HG03175 (cell line): ENCODE measurements around the gene BSND.
"Not testable (repeated sequence)": the region's sequence is repeated elsewhere in the genome, so short reads cannot be mapped to it uniquely, and the experiment has no call there.

Experiments
- ATAC-seq: cut with Tn5 transposase; IDR thresholded peaks from one replicate; pipeline ENCODE4 v1.9.1; 2021; ENCODE audit warnings: mild to moderate bottlenecking, moderate library complexity; ENCODE audit not compliant: unreplicated experiment

Gene BSND

DNA sequence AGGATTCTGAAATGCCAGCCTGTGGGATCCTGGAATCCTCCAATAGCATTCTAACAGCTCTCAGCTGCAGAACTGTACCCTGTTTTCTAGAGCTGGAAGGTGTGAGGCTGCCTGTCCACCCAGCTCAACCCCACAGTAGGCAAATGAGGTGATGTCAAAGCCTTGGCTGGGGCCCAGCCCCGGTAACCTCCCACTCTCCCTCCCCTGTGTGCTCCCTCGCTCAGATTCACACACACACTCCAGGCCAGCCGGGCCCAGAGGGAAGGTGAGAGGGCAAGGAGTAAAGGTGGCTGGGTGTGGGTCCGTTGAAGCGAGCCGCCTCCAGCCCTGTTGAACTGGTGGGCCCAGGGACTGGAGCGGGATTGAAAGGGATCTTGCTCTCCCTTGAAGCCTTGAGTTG is at the start of gene BSND:
TSS of gene BSND (plus strand) at position 257 of the 400 bp plus-strand sequence. CDS start 254 bp downstream, outside the sequence.
- ATAC-seq, result no peak

DNA sequence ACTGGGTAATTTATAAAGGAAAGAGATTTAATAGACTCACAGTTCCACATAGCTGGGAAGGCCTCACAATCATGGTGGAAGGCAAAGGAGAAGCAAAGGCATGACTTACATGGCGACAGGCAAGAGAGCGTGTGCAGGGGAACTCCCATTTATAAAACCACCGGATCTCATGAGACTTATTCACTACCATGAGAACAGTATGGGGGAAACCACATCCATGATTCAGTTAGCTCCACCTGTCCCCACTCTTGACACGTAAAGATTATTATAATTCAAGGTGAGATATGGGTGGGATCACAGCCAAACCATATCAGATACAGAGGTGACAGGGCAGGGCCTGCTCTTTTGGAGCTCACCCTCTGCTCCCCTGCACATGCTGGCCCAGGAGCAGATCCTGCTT is 49.7 kb upstream of the BSND start:
- no peak for ATAC-seq

DNA sequence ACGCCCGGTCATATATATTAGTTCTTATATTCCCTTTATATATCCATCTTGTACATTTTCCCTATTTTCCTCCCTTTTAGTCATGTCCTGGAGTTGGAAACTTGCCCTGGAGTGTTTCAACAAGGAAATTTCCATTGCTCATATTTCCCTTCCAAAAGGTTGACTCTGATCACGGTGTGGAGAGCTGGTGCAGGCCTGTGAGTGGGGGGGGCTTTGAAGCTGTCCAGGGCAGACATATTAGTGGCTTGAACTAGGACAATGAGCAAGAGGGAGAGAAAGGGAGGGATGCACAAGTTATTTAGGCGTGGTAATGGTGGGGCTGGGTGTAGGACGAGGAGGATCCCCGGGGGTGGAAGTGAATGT is 48.7 kb upstream of the BSND start:
- no peak for ATAC-seq

DNA sequence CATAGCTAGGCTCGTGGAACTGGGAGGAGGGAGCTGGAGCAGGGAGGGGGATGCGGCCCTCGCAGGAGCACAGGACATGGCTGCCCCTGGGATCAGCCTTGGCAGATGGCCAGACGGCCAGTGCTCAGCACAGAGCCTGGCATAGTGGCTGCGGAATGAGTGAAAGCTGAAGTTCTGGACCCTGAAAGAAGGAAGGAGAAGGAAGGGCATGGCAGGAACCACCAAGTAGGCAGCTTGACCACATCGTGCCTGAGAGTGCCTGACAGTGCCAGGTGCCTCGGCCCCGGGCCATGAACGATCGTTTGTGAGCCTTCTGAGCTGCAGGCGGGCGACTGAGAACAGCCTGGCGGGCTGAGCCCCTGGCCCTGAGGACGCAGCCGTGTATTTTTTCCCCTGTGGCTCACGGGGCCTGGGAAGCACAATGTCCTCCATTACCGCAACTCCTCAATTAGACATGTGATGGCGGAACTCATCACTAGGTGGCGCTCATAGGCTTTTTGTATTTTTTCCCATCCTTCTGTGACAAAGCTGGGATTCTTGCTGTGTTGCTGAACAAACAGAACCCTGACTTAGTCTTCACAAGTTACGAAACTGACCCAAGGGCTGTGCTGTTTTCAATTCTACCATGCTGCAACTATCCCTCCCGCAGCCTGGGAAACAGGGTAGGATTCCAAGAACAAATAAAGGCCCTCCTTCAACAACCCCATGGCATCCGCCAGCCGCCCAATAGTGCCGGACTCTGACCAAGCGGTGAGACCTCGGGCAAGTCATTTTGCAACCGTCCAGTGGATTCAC is 48.2 kb upstream of the BSND start:
- ATAC-seq, result peak; percentile 57

DNA sequence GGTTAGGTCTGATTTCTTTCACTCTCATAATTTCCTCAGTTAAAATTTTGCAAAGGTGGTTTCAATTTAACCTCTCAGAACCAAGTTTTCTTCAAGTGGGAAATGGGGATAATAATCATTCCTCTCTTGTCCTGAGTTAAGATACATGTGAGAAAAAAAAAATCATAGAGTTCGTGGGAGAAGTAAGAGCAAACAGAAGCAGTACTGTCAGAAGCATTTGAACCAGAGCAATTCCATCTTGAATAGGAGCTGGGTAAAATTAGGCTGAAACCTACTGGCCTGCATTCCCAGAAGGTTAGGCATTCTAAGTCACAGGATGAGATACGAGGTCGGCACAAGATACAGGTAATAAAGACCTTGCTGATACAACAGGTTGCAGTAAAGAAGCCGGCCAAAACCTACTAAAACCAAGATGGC is 46.9 kb upstream of the BSND start:
- no peak for ATAC-seq

DNA sequence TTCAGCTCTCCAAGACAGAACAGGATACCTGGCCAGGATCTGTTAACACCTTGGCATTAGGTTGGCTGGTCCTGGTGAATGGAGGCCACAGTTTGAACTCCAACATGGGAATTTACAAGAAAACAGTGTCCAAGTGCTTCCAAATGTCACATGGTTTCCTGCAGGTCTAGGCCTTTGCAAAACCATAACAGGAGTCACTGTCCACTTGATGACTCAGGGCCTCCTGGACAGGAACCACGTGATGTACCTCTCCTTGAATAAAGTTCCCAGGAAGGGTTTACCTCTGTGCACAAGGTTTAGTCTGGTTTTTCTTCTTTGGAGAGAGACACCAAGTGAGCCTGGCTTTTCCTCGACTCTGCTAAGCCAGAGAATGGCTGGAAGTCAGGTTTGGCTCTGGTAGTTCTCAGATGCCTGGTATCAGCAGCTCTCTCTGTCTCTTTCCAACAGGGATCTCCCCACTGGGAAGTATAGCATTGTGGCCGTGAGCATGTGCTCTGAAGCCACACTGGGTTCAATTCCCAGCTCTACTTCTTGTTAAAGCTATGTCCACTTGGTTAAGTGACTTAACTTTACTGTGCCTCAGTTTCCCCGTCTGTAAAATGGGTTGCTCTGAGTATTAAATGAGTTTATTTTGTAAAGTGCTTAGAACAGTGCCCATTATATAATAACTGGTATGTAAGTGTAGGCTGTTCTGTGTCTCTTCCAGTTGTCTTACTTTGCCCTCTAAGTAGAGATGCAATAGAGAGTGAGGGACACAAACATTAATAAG is 45.6 kb upstream of the BSND start:
- no peak for ATAC-seq

DNA sequence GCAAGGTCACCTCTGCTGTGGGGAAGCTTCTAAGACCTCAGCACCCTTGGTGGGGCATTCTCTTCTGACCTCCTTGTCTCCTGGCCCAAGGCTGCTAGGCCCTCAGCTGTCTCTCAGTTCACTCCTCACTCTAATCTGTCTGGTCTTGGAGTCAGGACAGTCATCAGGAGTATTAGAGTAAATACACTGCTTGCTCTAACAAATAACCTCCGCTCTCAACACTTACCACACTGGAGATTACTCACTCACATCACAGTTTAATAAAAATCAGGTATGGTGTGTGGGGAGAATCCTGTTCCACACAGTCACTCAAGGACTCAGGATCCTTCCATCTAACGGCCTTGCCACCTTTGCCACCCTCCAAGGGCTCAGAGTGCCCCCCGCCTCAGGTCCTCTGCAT is 44.9 kb upstream of the BSND start:
- no peak for ATAC-seq

DNA sequence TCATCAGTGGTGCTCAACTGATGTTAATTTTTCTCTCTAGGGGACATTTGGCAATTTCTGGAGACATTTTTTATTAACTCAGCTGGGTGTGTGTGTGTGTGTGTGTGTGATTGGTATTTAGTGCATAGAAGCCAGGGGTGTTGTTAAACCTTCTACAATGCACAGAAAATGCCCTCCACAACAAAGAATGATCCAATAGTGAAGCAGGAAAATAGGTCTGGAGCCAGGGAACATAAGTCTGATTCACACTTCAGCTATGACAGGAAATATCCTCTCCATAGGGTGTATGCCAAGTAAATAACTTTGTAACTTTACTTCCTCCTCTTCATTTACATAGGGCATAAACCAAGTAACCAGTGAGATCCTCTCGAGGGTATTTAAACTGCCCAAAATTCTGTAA is 43.4 kb upstream of the BSND start:
- no peak for ATAC-seq

DNA sequence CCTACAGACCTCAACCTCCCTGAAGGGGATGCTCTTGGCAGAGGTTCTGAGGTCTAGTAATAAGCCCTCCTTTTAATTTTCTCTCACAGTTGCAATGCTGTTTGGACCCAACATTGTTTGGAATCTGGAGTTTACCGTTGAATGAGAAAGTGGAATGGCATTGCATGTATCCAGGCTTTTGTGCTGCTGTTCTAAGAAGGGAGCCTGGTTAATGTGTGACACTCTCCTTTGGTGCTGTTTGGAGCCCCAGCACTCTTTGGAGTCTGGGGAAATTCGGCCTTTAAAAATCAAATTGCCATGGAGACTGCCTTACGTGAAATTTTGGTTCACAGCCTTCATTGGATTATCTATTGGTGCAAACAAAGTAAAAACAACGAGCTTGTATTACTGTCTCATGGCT is 42.0 kb upstream of the BSND start:
- no peak for ATAC-seq

DNA sequence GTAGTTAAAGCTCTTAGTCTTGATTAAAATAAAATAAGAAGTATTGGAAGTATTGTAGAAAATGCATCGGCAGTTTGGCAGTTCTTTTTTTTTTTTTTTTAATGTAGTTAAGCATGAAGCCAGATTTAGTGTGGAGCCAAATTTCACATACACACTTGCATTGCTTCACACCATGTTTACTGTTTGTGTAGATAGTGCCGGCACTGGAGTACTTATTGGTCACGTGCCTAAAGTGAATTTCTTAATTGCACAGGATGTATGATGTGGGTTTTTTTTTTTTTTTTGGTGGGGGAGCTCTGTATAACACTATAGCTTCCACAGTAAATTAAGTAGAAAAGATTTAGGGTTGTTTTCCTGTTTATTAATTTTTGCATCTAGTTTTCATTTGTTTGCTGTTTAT is 39.5 kb upstream of the BSND start:
- no peak for ATAC-seq

DNA sequence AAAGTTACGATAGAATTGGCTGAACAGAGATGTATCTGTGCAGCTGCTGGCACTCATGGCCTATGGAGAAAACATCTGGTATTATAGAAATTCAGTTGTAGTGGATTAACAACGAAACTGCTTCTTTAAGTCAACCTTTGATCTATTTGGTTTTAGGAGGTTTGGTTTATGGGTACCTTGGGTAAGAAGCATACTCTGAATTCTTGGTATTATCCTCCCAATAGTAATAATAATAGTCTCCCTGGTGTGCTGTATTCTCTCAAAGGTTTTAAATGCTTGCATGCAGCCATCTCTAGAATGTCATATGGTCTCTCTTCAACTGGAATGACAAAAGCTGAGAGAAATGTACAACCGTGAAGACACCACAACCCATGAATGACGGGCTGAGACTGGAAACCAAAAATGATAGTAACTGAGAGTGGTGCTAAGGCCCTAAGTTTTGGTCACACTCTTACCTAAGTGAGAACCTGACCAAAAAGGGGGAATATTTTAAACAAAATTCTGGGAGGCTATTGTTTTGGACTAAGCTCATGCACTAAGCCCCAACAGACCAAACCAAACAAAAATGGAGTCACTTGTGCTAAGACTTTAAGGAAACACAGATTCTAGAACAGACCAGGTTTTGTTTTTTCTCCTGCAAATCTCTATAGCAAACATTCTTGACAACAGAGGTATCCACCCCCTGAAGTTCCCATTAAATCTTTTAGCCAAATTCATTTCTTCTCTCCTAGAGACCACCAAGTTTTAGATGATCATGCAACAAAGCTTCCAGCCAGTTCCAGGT is 35.9 kb upstream of the BSND start:
- no peak for ATAC-seq

DNA sequence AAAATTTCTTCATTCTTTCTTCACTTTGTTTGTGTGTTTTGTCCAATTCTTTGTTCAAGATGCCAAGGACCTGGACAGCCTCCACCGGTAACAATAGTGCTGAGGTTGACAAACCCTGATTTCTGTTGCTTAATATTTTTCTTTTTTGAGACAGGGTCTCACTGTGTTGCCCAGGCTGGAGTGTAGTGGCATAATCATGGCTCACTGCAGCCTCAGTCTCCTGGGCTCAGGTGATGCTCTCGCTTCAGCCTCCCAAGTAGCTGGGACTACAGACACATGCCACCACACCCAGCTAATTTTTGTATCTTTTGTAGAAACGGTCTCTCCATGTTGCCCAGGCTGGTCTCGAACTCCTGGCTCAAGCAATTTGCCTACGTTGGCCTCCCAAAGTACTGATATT is 34.9 kb upstream of the BSND start:
- not testable (repeated sequence) for ATAC-seq

DNA sequence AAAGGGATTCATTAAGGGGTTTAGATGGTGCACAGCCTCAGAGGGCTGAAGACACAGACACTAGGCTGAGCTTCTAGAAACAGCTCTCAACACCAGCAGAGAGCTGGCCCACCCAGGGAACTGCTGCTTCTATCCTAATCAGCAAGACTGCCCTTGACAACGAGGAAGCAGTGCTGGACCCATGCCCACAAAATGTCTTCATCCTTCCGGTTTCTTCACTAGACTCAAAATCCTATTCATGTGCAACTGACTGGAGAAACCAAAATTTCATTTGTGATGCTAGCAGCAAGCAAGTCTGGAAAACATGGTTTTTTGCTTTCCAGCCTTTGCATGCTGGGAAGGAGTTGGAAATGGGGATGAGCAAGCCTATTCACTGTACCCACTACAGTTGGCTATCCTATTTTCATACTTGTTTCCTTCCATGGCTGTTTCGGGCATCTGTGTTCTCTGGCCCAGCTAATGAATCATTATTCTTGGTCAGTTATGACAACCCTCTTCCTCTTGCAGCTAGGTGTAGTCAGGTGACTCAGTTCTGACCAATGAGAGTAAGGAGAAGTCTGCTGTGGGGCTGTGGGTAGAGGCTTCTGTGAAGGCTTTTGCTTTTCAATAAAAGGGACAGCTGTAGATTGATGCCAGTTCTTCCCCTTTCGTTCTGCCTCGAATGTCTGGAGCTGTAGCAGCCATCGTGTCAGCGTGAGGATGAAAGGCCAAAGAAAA is 33.0 kb upstream of the BSND start:
- ATAC-seq, result peak; percentile 98

DNA sequence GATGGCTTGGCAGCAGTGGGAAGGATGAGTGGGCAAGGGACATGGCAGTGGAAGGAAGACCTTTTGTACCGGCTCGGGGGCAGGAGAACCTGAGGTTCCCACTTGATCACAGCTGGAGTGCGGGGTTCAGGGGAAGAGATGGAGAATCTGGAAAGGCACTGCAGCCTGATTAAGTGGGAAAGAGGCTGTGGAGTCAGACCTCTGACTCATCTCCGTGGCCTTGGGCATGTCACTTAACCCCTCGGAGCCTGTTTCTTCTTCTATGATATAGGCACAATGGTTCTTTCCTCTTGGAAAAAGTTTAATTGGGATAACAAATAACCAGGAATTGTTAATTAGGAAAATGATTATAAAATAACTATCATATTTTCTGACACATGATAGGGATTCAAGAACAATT is 31.4 kb upstream of the BSND start:
- no peak for ATAC-seq

DNA sequence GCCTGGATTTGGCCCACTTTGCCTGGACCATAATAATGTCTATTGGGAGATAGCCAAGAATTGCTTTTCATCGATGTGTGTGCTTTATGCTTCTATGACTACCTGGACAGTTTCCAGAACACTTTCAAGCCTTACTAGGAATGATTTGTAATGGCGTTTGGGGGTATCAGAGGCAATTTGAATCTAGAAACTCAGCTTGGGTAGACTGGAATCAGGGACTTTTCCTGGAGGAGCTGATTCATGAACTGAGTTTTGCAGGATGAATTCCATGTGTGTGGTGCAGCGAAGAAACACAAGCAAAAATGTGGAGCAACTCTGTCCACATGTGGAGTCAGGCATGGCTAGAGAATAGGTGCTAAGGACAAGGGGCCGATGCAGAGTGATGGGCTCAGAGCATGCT is 30.2 kb upstream of the BSND start:
- ATAC-seq, result no peak

DNA sequence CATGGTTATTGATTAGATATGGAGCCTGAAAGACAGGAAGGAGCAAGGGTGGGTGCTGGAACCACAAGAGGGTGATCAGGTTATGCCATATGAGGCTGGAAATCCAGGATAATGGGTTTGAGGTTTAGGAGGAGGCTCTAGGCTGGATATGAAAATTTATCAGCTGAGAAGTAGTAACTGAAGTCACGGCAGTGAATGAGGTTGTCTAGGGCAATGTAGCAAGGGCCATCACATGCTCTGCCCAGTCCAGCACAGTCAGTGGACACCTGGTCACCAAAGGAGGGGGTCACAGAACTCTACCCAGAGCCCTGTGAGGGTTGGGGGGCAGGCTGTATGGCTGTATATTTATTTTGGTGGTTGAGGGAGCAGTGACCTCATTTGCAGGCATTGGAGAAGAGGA is 28.9 kb upstream of the BSND start:
- ATAC-seq, result no peak

DNA sequence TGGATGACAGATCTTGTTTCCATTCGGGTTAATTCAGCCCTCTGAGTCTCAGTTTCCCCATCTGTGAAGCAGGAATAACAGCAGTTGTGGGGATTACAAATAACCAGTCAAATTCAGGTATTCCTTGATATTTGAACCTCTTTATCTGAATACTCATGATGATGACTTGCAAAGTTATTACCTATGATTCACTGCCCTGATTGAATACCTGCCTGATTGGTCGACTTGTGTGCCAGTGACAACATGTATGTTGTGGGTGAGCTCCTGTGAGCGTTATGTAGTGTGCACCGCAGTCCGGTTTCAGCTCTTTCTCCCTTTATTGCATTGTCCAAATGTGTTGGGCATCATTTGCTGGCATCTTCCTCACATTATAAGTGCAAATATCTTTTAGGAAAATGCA is 27.8 kb upstream of the BSND start:
- no peak for ATAC-seq

DNA sequence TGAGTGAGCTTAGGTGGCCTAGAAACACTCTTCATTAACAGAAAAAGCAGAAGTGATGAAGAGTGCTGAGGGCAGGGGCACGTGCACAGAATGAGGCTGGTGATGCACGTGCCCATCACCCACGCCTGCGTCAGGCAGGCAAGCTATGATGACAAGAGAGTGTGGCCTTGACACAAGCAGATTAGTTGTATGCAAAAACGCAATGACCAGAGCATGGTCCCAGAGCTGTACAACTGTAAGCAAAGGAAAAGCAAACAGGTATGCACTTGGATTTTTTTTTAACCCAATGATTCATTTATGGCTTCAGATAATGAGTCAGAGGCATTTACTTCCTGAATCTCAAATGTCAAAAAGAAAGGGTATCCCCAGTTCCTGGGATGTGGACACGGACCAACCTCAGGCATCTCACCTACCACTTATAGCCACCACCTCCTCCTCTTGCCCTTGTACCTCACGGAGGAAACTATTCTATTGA is 27.4 kb upstream of the BSND start:
- ATAC-seq, result peak; percentile 79

DNA sequence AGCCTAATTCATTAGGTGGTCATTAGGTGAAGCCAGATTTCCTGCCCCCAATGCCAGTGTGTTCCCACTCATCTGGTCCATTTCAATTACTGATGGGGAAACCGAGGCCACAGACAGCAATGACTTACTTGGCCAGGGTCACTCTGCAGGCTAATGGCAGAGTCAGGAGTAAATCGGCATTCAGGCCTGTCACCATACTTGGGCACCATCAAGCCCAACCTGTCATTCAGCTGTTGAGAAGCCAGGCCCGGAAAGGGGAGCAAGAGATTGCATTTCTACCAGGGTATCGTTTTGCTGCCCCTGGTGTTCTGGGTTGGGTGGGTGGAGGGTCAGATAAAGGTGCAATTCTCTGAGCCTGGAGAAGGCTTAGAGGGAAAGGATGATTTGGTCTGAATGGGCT is 26.3 kb upstream of the BSND start:
- ATAC-seq, result no peak

DNA sequence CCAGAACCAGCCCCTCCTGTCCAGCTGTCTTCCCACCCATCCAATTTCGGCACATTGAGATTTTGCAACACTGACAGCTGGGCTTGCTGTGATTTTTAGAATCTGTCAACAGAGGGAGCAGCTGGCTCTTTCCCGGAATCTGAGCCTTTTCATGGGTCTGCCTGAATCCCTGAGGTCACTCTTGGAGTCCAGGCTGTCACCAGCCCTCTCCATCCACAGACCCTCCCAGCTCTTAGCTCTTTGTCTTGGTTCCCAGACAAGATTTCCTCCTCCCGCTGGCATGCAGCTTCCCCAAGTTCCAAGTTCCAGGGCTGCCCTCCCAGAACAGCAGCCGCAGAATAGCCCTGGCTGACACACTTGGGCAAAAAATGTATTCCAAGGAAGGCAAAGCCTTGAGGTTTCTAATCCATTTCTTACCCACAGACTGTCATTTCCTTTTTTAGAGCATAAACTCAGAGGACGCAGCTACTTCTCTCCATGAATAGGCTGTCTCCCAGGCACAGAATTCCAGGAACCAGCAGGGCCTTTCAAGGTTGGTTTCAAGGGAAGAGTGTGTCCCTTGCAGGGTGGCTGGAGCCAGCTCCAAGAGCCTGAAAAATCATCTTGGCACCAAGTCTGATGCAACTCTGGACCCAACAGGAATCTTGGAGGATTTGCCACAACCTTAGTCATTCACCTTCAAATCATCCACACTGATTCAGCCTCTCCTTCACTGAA is 25.4 kb upstream of the BSND start:
- ATAC-seq, result no peak
